ENCODE measurements around the gene FAM174C.

FAM174C gene

GRCh38 chr19:1266129-1266915, 9.0 kb upstream of the FAM174C start (continued):
- TF ChIP-seq, protein P1, sequence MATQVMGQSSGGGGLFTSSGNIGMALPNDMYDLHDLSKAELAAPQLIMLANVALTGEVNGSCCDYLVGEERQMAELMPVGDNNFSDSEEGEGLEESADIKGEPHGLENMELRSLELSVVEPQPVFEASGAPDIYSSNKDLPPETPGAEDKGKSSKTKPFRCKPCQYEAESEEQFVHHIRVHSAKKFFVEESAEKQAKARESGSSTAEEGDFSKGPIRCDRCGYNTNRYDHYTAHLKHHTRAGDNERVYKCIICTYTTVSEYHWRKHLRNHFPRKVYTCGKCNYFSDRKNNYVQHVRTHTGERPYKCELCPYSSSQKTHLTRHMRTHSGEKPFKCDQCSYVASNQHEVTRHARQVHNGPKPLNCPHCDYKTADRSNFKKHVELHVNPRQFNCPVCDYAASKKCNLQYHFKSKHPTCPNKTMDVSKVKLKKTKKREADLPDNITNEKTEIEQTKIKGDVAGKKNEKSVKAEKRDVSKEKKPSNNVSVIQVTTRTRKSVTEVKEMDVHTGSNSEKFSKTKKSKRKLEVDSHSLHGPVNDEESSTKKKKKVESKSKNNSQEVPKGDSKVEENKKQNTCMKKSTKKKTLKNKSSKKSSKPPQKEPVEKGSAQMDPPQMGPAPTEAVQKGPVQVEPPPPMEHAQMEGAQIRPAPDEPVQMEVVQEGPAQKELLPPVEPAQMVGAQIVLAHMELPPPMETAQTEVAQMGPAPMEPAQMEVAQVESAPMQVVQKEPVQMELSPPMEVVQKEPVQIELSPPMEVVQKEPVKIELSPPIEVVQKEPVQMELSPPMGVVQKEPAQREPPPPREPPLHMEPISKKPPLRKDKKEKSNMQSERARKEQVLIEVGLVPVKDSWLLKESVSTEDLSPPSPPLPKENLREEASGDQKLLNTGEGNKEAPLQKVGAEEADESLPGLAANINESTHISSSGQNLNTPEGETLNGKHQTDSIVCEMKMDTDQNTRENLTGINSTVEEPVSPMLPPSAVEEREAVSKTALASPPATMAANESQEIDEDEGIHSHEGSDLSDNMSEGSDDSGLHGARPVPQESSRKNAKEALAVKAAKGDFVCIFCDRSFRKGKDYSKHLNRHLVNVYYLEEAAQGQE (tag by site-specific recombination; IDR thresholded peaks at IDR 0.05) = no peak
- TF ChIP-seq ZNF585B (tag by site-specific recombination; IDR thresholded peaks at IDR 0.05) (no peak), ZNF391 (tag by site-specific recombination; IDR thresholded peaks at IDR 0.05; ENCODE audit: borderline replicate concordance, low read depth) (no peak), CTCF (tag by site-specific recombination; IDR thresholded peaks at IDR 0.05) (peak; percentile 67)
- TF ChIP-seq, protein P2, sequence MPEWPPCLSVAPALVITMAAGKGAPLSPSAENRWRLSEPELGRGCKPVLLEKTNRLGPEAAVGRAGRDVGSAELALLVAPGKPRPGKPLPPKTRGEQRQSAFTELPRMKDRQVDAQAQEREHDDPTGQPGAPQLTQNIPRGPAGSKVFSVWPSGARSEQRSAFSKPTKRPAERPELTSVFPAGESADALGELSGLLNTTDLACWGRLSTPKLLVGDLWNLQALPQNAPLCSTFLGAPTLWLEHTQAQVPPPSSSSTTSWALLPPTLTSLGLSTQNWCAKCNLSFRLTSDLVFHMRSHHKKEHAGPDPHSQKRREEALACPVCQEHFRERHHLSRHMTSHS (tag by site-specific recombination; IDR thresholded peaks at IDR 0.05) = no peak

DNA sequence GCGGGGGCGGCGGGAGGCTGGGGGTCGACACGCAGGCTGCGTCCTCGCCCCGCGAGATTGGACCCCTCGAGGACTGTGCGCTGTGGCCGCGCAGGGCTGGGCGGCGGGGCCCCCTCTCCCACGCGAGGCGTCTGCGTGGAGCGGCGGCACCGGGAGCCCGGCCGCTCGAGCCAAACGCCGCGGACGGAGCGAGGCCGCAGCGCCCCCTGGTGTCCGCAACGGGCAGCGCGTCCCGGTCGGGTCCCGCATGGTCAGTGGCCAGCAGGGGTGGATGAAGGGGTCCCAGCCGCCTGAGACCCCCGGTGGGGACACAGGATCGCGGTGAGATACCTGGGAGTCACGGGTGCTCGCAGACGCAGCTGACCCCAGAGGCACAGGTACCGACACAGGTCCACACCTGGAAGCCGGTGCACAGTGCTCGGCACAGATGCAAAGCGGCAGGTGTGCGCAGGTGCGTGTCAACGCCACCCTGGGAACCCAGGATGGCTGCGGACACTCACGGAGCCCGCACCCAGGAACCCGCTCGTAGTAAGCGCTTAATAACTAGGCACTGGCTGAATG, 8.3 kb upstream of the FAM174C start:
- H3K9me3 ChIP-seq (ENCODE audit: control insufficient read depth, insufficient read depth, low read depth, low read length) = no peaks in the 10 kb centered on the region
- H3K4me3 ChIP-seq (ENCODE audit: low read depth, low read length) = peak overlapping the region; percentile 35
- peaks cover 4 to 22% of the 10 kb centered on the region in 2 experiments; a peak in 2 of 3 replicates for H3K36me3 ChIP-seq (ENCODE audit: control insufficient read depth in 2 of 2, insufficient read depth in 1 of 2, low read length in 2 of 2)
- ChIA-PET POLR2A (interaction anchor here (1.2 to 7.7 kb wide), 7 partner anchors 8 to 26 kb away, joined by 3 to 407 read pairs (median 9); partner anchors contain the start of genes ATP5F1D and FAM174C), CTCF (interaction anchor here (0.6 to 11.3 kb wide), 20 partner anchors 8 to 645 kb away, joined by 3 to 299 read pairs (median 4); partner anchors contain the start of genes ATP5F1D and FAM174C)
- peaks cover 22% of the 10 kb centered on the region for H3K4me1 ChIP-seq (ENCODE audit: control insufficient read depth, insufficient read depth, low read length)
- H3K27ac ChIP-seq (ENCODE audit: extremely low read depth, low read depth, low read length) = no peak overlapping the region; the same call in 1 of the 2 replicates
- TF ChIP-seq, protein P2 (tag by site-specific recombination; IDR thresholded peaks at IDR 0.05) = no peak
- TF ChIP-seq CTCF (tag by site-specific recombination; IDR thresholded peaks at IDR 0.05) (peak; percentile 95), ZNF596 (tag by site-specific recombination; IDR thresholded peaks at IDR 0.05) (0 out of 2 replicates have a peak, but pooled peaks have one; percentile 60), SCRT2 (tag by site-specific recombination; IDR thresholded peaks at IDR 0.05) (peak; percentile 72; the same call in 1 of the 2 replicates), ZNF785 (tag by site-specific recombination; IDR thresholded peaks at IDR 0.05) (0 out of 2 replicates have a peak, but pooled peaks have one; percentile 48), IKZF3 (tag by site-specific recombination; IDR thresholded peaks at IDR 0.05) (peak; percentile 57; the same call in 1 of the 2 replicates), ZNF2 (tag by site-specific recombination; IDR thresholded peaks at IDR 0.05) (peak; percentile 77), ZBTB7A (tag by site-specific recombination; IDR thresholded peaks at IDR 0.05; ENCODE audit: low read depth) (peak; percentile 85), ZFP3 (tag by site-specific recombination; IDR thresholded peaks at IDR 0.05; ENCODE audit: low read depth) (no peak), PBX3 (CRISPR knock-in tag; IDR thresholded peaks at IDR 0.05) (peak; percentile 79; the same call in 1 of the 2 replicates), ZNF654 (tag by site-specific recombination; IDR thresholded peaks at IDR 0.05; ENCODE audit: low read depth) (peak; percentile 26; the same call in 1 of the 2 replicates), BCL11B (tag by site-specific recombination; IDR thresholded peaks at IDR 0.05; ENCODE audit: low read depth) (peak; percentile 78; the same call in 1 of the 2 replicates), ZNF324 (tag by site-specific recombination; IDR thresholded peaks at IDR 0.05) (peak; percentile 47; the same call in 1 of the 2 replicates), ZNF184 (tag by site-specific recombination; IDR thresholded peaks at IDR 0.05) (0 out of 2 replicates have a peak, but pooled peaks have one; percentile 33)
- TF ChIP-seq, protein P3, sequence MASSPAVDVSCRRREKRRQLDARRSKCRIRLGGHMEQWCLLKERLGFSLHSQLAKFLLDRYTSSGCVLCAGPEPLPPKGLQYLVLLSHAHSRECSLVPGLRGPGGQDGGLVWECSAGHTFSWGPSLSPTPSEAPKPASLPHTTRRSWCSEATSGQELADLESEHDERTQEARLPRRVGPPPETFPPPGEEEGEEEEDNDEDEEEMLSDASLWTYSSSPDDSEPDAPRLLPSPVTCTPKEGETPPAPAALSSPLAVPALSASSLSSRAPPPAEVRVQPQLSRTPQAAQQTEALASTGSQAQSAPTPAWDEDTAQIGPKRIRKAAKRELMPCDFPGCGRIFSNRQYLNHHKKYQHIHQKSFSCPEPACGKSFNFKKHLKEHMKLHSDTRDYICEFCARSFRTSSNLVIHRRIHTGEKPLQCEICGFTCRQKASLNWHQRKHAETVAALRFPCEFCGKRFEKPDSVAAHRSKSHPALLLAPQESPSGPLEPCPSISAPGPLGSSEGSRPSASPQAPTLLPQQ (tag by site-specific recombination; IDR thresholded peaks at IDR 0.05) = peak; percentile 8; the same call in 1 of the 2 replicates
- TF ChIP-seq, protein P4, sequence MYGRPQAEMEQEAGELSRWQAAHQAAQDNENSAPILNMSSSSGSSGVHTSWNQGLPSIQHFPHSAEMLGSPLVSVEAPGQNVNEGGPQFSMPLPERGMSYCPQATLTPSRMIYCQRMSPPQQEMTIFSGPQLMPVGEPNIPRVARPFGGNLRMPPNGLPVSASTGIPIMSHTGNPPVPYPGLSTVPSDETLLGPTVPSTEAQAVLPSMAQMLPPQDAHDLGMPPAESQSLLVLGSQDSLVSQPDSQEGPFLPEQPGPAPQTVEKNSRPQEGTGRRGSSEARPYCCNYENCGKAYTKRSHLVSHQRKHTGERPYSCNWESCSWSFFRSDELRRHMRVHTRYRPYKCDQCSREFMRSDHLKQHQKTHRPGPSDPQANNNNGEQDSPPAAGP (tag by site-specific recombination; IDR thresholded peaks at IDR 0.05) = peak; percentile 14; the same call in 1 of the 2 replicates
